SK-N-SH treated with all-trans-retinoic acid at 6 μM for 48 hours (cell line): ENCODE measurements around the gene CHI3L2.

Experiments used
- ATAC-seq: fragments of 200-7000 bp; cut with Tn5 transposase; 3 replicates; pipeline ENCODE4 v1.9.1; 2020; ENCODE audit warnings: mild to moderate bottlenecking, moderate library complexity
- ARNTL ChIP-seq: fragments of 450-650 bp; formaldehyde crosslinking; IDR thresholded peaks from 2 replicates; pipeline ENCODE4 v1.5.0; 2020; ENCODE audit warnings: low read depth, mild to moderate bottlenecking, moderate library complexity, borderline replicate concordance
- BACH2 ChIP-seq: fragments of 250-450 bp; sonication (Bioruptor Pico); IDR thresholded peaks from 2 replicates; pipeline ENCODE4 v1.9.0; 2021; ENCODE audit warnings: mild to moderate bottlenecking, borderline replicate concordance
- CSDC2 ChIP-seq: fragments of 250-450 bp; sonication (Bioruptor Pico); IDR thresholded peaks from 2 replicates; pipeline ENCODE4 v1.5.0; 2020; ENCODE audit warnings: mild to moderate bottlenecking, moderate library complexity
- ESRRG ChIP-seq: fragments of 250-450 bp; sonication (Bioruptor Pico); IDR thresholded peaks from 2 replicates; pipeline ENCODE4 v1.6.1; 2021; ENCODE audit warnings: mild to moderate bottlenecking
- GLIS3 ChIP-seq: fragments of 250-450 bp; sonication (Bioruptor Pico); IDR thresholded peaks from 2 replicates; pipeline ENCODE4 v1.5.0; 2020; ENCODE audit warnings: mild to moderate bottlenecking, moderate library complexity
- ISL1 ChIP-seq: fragments of 250-450 bp; sonication (Bioruptor Pico); IDR thresholded peaks from 2 replicates; pipeline ENCODE4 v2.1.2; 2022; ENCODE audit warnings: mild to moderate bottlenecking, moderate library complexity
- OSR1 ChIP-seq: fragments of 250-450 bp; sonication (Bioruptor Pico); IDR thresholded peaks from 2 replicates; pipeline ENCODE4 v1.8.0; 2022; ENCODE audit warnings: moderate library complexity, mild to moderate bottlenecking, inconsistent platforms
- PPARA ChIP-seq: fragments of 250-450 bp; sonication (Bioruptor Pico); IDR thresholded peaks from 2 replicates; pipeline ENCODE4 v1.5.0; 2020; ENCODE audit warnings: mild to moderate bottlenecking, borderline replicate concordance
- RARB ChIP-seq: fragments of 250-450 bp; sonication (Bioruptor Pico); IDR thresholded peaks from 2 replicates; pipeline ENCODE4 v1.8.0; 2021; ENCODE audit warnings: mild to moderate bottlenecking, moderate library complexity
- SNAI2 ChIP-seq: fragments of 250-450 bp; sonication (Bioruptor Pico); IDR thresholded peaks from 2 replicates; pipeline ENCODE4 v1.5.0; 2020; ENCODE audit warnings: mild to moderate bottlenecking, moderate library complexity
- TCF4 ChIP-seq: fragments of 250-450 bp; sonication (Bioruptor Pico); IDR thresholded peaks from 2 replicates; pipeline ENCODE4 v1.8.0; 2021; ENCODE audit warnings: mild to moderate bottlenecking, moderate library complexity, borderline replicate concordance
- TOX ChIP-seq: fragments of 250-450 bp; sonication (Bioruptor Pico); IDR thresholded peaks from 2 replicates; pipeline ENCODE4 v1.8.0; 2021; ENCODE audit warnings: mild to moderate bottlenecking, moderate library complexity, borderline replicate concordance
- ZFP3 ChIP-seq: fragments of 250-450 bp; sonication (Bioruptor Pico); IDR thresholded peaks from 2 replicates; pipeline ENCODE4 v1.5.0; 2020; ENCODE audit warnings: mild to moderate bottlenecking, moderate library complexity
- ZFP30 ChIP-seq: fragments of 450-650 bp; formaldehyde crosslinking; IDR thresholded peaks from 2 replicates; pipeline ENCODE4 v1.5.0; 2022; ENCODE audit warnings: mild to moderate bottlenecking, moderate library complexity
- ZNF565 ChIP-seq: fragments of 450-650 bp; formaldehyde crosslinking; conservative IDR thresholded peaks from 2 replicates; pipeline ENCODE4 v1.5.0; 2020; ENCODE audit warnings: low read depth, mild to moderate bottlenecking, moderate library complexity
- ZNF70 ChIP-seq: fragments of 450-650 bp; formaldehyde crosslinking; IDR thresholded peaks from 2 replicates; pipeline ENCODE4 v1.5.0; 2020; ENCODE audit warnings: mild to moderate bottlenecking, moderate library complexity
- ZNF8 ChIP-seq: fragments of 450-650 bp; formaldehyde crosslinking; IDR thresholded peaks from 2 replicates; pipeline ENCODE4 v1.5.0; 2020; ENCODE audit warnings: mild to moderate bottlenecking, moderate library complexity
- TF ChIP-seq, protein P1 (sequence below): fragments of 250-450 bp; sonication (Bioruptor Pico); IDR thresholded peaks from 2 replicates; pipeline ENCODE4 v1.5.0; 2020; ENCODE audit warnings: mild to moderate bottlenecking, moderate library complexity
- TF ChIP-seq, protein P2 (sequence below): fragments of 250-450 bp; sonication (Bioruptor Pico); IDR thresholded peaks from 2 replicates; pipeline ENCODE4 v1.8.0; 2020; ENCODE audit warnings: mild to moderate bottlenecking, moderate library complexity, borderline replicate concordance
- TF ChIP-seq, protein P3 (sequence below): fragments of 250-450 bp; sonication (Bioruptor Pico); IDR thresholded peaks from 2 replicates; pipeline ENCODE4 v1.5.1; 2020; ENCODE audit warnings: low read depth, mild to moderate bottlenecking, moderate library complexity
- TF ChIP-seq, protein P4 (sequence below): fragments of 250-450 bp; sonication (Bioruptor Pico); IDR thresholded peaks from 2 replicates; pipeline ENCODE4 v1.8.0; 2021; ENCODE audit warnings: low read depth, mild to moderate bottlenecking, moderate library complexity, borderline replicate concordance
- TF ChIP-seq, protein P5 (sequence below): fragments of 250-450 bp; sonication (Bioruptor Pico); IDR thresholded peaks from 2 replicates; pipeline ENCODE4 v1.5.1; 2021; ENCODE audit warnings: mild to moderate bottlenecking, moderate library complexity

The CHI3L2 gene

DNA sequence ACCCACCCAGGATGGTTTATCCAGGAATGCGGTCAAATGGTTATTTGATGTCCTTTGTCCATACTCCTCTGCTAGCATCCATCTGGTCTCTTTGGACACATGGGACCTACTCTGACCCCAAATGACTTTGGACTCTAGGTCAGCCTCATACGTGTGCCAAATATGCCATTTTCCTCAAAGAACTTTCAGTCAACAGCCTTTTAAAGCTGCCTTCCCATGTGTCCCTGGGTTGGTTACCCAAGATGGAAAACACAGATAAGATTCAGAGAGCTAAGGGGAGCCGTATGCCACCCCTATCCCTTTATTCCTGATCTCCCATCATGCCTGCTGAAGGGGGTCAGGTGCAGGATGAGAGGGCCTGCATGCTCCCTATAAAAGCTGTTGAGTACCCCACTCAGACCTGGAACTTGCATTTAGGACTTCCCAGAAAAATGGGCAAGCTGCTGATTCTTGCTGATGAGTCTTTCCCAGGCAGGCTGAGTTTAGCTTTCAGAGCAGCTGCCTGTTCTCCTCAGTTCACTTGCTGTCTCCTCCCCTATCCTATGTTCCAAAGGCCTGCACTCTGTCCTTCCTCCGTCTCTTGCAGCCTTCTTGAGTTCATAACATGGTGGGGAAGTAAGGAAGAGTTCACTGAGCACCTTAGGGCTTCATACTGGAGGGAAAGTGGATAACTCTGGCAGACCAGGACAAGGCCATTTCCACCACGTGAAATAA, 19.8 kb downstream of the CHI3L2 start:
- no peak for ATAC-seq
- TF ChIP-seq RARB = no peak
- no peak for TF ChIP-seq ZNF70 (CRISPR knock-in tag)
- no peak for TF ChIP-seq TCF4
- no peak for TF ChIP-seq OSR1
- no peak for TF ChIP-seq ARNTL
- TF ChIP-seq ZNF565 (CRISPR knock-in tag) = no peak
- TF ChIP-seq, protein P1, sequence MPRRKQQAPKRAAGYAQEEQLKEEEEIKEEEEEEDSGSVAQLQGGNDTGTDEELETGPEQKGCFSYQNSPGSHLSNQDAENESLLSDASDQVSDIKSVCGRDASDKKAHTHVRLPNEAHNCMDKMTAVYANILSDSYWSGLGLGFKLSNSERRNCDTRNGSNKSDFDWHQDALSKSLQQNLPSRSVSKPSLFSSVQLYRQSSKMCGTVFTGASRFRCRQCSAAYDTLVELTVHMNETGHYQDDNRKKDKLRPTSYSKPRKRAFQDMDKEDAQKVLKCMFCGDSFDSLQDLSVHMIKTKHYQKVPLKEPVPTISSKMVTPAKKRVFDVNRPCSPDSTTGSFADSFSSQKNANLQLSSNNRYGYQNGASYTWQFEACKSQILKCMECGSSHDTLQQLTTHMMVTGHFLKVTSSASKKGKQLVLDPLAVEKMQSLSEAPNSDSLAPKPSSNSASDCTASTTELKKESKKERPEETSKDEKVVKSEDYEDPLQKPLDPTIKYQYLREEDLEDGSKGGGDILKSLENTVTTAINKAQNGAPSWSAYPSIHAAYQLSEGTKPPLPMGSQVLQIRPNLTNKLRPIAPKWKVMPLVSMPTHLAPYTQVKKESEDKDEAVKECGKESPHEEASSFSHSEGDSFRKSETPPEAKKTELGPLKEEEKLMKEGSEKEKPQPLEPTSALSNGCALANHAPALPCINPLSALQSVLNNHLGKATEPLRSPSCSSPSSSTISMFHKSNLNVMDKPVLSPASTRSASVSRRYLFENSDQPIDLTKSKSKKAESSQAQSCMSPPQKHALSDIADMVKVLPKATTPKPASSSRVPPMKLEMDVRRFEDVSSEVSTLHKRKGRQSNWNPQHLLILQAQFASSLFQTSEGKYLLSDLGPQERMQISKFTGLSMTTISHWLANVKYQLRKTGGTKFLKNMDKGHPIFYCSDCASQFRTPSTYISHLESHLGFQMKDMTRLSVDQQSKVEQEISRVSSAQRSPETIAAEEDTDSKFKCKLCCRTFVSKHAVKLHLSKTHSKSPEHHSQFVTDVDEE (CRISPR knock-in tag) = no peak
- no peak for TF ChIP-seq TOX (CRISPR knock-in tag)
- TF ChIP-seq, protein P2, sequence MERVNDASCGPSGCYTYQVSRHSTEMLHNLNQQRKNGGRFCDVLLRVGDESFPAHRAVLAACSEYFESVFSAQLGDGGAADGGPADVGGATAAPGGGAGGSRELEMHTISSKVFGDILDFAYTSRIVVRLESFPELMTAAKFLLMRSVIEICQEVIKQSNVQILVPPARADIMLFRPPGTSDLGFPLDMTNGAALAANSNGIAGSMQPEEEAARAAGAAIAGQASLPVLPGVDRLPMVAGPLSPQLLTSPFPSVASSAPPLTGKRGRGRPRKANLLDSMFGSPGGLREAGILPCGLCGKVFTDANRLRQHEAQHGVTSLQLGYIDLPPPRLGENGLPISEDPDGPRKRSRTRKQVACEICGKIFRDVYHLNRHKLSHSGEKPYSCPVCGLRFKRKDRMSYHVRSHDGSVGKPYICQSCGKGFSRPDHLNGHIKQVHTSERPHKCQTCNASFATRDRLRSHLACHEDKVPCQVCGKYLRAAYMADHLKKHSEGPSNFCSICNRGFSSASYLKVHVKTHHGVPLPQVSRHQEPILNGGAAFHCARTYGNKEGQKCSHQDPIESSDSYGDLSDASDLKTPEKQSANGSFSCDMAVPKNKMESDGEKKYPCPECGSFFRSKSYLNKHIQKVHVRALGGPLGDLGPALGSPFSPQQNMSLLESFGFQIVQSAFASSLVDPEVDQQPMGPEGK (CRISPR knock-in tag) = no peak
- no peak for TF ChIP-seq CSDC2 (CRISPR knock-in tag)
- no peak for TF ChIP-seq SNAI2
- TF ChIP-seq, protein P3, sequence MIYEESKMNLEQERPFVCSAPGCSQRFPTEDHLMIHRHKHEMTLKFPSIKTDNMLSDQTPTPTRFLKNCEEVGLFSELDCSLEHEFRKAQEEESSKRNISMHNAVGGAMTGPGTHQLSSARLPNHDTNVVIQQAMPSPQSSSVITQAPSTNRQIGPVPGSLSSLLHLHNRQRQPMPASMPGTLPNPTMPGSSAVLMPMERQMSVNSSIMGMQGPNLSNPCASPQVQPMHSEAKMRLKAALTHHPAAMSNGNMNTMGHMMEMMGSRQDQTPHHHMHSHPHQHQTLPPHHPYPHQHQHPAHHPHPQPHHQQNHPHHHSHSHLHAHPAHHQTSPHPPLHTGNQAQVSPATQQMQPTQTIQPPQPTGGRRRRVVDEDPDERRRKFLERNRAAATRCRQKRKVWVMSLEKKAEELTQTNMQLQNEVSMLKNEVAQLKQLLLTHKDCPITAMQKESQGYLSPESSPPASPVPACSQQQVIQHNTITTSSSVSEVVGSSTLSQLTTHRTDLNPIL = no peak
- no peak for TF ChIP-seq PPARA (CRISPR knock-in tag)
- TF ChIP-seq GLIS3 (CRISPR knock-in tag) = no peak
- TF ChIP-seq ESRRG (CRISPR knock-in tag) = no peak
- TF ChIP-seq, all 23 proteins: peak for 0

DNA sequence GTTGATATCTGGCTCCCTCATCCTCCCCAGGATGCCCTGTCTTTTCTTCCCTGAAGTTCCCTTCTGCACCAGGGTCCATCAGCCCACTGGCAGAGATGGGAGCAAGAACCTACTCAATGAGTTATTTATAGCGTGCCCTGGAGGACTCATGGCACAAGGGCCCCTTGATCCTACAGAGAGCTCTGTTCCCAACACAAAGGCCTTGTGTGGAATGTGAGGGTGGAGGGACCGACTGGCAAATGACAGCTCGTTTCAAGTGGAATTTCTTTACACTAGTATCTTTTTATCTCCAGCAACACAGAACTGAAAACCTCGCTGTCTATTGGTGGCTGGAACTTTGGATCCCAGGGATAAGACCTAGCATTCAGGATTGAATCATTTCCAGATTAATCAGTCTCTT, 22.4 kb downstream of the CHI3L2 start:
- ATAC-seq = no peak
- TF ChIP-seq PPARA (CRISPR knock-in tag) = no peak
- TF ChIP-seq GLIS3 (CRISPR knock-in tag) = no peak
- TF ChIP-seq, all 23 proteins: peak for 0

DNA sequence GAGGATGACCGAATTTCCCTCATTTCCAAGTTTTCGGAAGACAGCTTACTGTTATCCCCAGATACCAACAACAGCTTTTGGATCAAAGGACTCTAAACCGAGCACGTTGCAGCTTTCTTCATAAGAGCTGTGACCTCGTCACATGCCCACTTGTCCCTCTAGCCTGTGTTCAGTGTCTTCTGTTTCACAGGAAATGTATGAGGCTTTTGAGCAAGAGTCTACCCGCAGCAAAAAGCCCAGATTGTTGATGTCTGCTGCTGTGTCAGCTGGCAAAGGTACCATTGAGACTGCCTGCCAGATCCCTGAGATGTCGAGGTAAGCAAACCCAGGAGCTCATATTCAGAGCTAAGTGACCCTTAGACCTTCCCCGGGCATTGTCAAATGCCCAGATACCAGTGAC, 24.1 kb downstream of the CHI3L2 start:
- TF ChIP-seq ZNF565 (CRISPR knock-in tag) (no peak), ISL1 (CRISPR knock-in tag) (no peak), RARB (no peak), TOX (CRISPR knock-in tag) (no peak), ARNTL (no peak), SNAI2 (no peak), PPARA (CRISPR knock-in tag) (no peak), OSR1 (no peak), ESRRG (CRISPR knock-in tag) (no peak), ZNF8 (CRISPR knock-in tag) (no peak), ZFP30 (CRISPR knock-in tag) (no peak), CSDC2 (CRISPR knock-in tag) (no peak), GLIS3 (CRISPR knock-in tag) (no peak), BACH2 (CRISPR knock-in tag) (no peak), ZNF70 (CRISPR knock-in tag) (no peak), ZFP3 (CRISPR knock-in tag) (no peak)
- TF ChIP-seq, protein P2 (CRISPR knock-in tag) = no peak
- TF ChIP-seq, protein P4, sequence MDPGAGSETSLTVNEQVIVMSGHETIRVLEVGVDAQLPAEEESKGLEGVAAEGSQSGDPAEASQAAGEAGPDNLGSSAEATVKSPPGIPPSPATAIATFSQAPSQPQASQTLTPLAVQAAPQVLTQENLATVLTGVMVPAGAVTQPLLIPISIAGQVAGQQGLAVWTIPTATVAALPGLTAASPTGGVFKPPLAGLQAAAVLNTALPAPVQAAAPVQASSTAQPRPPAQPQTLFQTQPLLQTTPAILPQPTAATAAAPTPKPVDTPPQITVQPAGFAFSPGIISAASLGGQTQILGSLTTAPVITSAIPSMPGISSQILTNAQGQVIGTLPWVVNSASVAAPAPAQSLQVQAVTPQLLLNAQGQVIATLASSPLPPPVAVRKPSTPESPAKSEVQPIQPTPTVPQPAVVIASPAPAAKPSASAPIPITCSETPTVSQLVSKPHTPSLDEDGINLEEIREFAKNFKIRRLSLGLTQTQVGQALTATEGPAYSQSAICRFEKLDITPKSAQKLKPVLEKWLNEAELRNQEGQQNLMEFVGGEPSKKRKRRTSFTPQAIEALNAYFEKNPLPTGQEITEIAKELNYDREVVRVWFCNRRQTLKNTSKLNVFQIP (CRISPR knock-in tag) = no peak
- TF ChIP-seq, protein P1 (CRISPR knock-in tag) = no peak
- TF ChIP-seq, protein P5, sequence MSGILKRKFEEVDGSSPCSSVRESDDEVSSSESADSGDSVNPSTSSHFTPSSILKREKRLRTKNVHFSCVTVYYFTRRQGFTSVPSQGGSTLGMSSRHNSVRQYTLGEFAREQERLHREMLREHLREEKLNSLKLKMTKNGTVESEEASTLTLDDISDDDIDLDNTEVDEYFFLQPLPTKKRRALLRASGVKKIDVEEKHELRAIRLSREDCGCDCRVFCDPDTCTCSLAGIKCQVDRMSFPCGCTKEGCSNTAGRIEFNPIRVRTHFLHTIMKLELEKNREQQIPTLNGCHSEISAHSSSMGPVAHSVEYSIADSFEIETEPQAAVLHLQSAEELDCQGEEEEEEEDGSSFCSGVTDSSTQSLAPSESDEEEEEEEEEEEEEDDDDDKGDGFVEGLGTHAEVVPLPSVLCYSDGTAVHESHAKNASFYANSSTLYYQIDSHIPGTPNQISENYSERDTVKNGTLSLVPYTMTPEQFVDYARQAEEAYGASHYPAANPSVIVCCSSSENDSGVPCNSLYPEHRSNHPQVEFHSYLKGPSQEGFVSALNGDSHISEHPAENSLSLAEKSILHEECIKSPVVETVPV = no peak
- no peak for ATAC-seq
